GM23338 (cell line): ENCODE data around the gene SLC44A1. TPM values are rescaled to one million over a fixed set of nuclear protein-coding genes. Genes with fewer than 3 reads are reported as not detected.

Experiments
- ATAC-seq: fragments of 200-7000 bp; cut with Tn5 transposase; 3 replicates; pipeline ENCODE4 v1.9.1; 2020
- DNase-seq: peaks from one replicate; pipeline ENCODE4 v3.0.0-alpha.2; 2015; ENCODE audit warnings: low spot score
- H2AFZ ChIP-seq: fragments of 200-600 bp; sonication (generic); 2 replicates; pipeline ENCODE4 v1.8.0; 2016; ENCODE audit warnings: antibody characterized with exemption, mild to moderate bottlenecking, moderate library complexity
- H3F3A ChIP-seq: fragments of 200-600 bp; sonication (generic); replicated peaks from 2 replicates; pipeline ENCODE4 v1.8.0; 2017; ENCODE audit warnings: antibody characterized with exemption, mixed run types, low read depth
- H3K27ac ChIP-seq: fragments of 200-600 bp; sonication (generic); 2 replicates; pipeline ENCODE4 v1.6.1; 2016; ENCODE audit warnings: low read depth
- H3K27me3 ChIP-seq: fragments of 200-600 bp; sonication (generic); 2 replicates; pipeline ENCODE4 v1.8.0; 2016; ENCODE audit warnings: mild to moderate bottlenecking, mixed run types, moderate library complexity; ENCODE audit not compliant: insufficient read depth
- H3K36me3 ChIP-seq: fragments of 200-600 bp; sonication (generic); 2 replicates; pipeline ENCODE4 v1.8.0; 2016; ENCODE audit warnings: mild to moderate bottlenecking; ENCODE audit not compliant: insufficient read depth
- H3K4me1 ChIP-seq: fragments of 200-600 bp; sonication (generic); 2 replicates; pipeline ENCODE4 v1.8.0; 2016; ENCODE audit warnings: mild to moderate bottlenecking, moderate library complexity; ENCODE audit not compliant: insufficient read depth
- H3K4me2 ChIP-seq: fragments of 200-600 bp; sonication (generic); 2 replicates; pipeline ENCODE4 v1.7.1; 2017; ENCODE audit warnings: mixed run types
- H3K4me3 ChIP-seq: fragments of 200-600 bp; sonication (generic); 2 replicates; pipeline ENCODE4 v1.6.1; 2016; ENCODE audit warnings: mixed run types
- H3K79me2 ChIP-seq: fragments of 200-600 bp; sonication (generic); replicated peaks from 2 replicates; pipeline ENCODE4 v1.8.0; 2017; ENCODE audit warnings: mild to moderate bottlenecking; ENCODE audit not compliant: insufficient read depth
- H3K9me2 ChIP-seq: fragments of 200-600 bp; sonication (generic); 2 replicates; pipeline ENCODE4 v1.8.0; 2017; ENCODE audit not compliant: insufficient read depth
- H4K20me1 ChIP-seq: fragments of 200-600 bp; sonication (generic); replicated peaks from 2 replicates; pipeline ENCODE4 v1.8.0; 2017; ENCODE audit warnings: mild to moderate bottlenecking; ENCODE audit not compliant: insufficient read depth
- H3K27ac Mint-ChIP-seq: 2 replicates; pipeline ENCODE4 v1.8.0; 2020; ENCODE audit warnings: inconsistent platforms, mild to moderate bottlenecking, moderate library complexity, mixed read lengths
- H3K27me3 Mint-ChIP-seq: 3 replicates; pipeline ENCODE4 v1.8.0; 2022; ENCODE audit warnings: low read depth, mild to moderate bottlenecking, moderate library complexity, mixed read lengths, inconsistent platforms; ENCODE audit not compliant: insufficient read depth, poor library complexity
- H3K36me3 Mint-ChIP-seq: 3 replicates; pipeline ENCODE4 v1.8.0; 2021; ENCODE audit warnings: low read depth, mild to moderate bottlenecking, inconsistent platforms, moderate library complexity, mixed read lengths
- H3K4me1 Mint-ChIP-seq: 3 replicates; pipeline ENCODE4 v1.8.0; 2020; ENCODE audit warnings: mild to moderate bottlenecking, inconsistent platforms, mixed read lengths
- H3K4me3 Mint-ChIP-seq: 3 replicates; pipeline ENCODE4 v1.8.0; 2021; ENCODE audit warnings: moderate library complexity, mild to moderate bottlenecking, inconsistent platforms, mixed read lengths
- H3K9me3 Mint-ChIP-seq: 3 replicates; pipeline ENCODE4 v1.8.0; 2020; ENCODE audit warnings: moderate library complexity, mild to moderate bottlenecking, inconsistent platforms, mixed read lengths
- CREB1 ChIP-seq: fragments of 250-450 bp; sonication (Bioruptor Pico); IDR thresholded peaks from 2 replicates; pipeline ENCODE4 v1.5.0; 2020; ENCODE audit warnings: low read depth, mild to moderate bottlenecking, moderate library complexity
- EZH2 ChIP-seq: fragments of 200-600 bp; sonication (generic); IDR thresholded peaks from one replicate; pipeline ENCODE4 v1.8.0; 2017; ENCODE audit warnings: antibody characterized with exemption, mild to moderate bottlenecking, low read depth; ENCODE audit not compliant: unreplicated experiment
- JUNB ChIP-seq: IDR thresholded peaks from one replicate; pipeline ENCODE4 v1.6.1; 2016; ENCODE audit warnings: antibody characterized with exemption; ENCODE audit not compliant: unreplicated experiment
- NANOG ChIP-seq: IDR thresholded peaks from 2 replicates; pipeline ENCODE4 v1.6.1; 2016; ENCODE audit warnings: antibody characterized with exemption, borderline replicate concordance
- POLR2AphosphoS5 ChIP-seq: IDR thresholded peaks from 2 replicates; pipeline ENCODE4 v1.6.1; 2016; ENCODE audit warnings: antibody characterized with exemption, low read depth
- STAT1 ChIP-seq: IDR thresholded peaks from one replicate; pipeline ENCODE4 v1.6.1; 2016; ENCODE audit warnings: antibody characterized with exemption; ENCODE audit not compliant: unreplicated experiment
- ZNF114 ChIP-seq: fragments of 250-450 bp; sonication (Bioruptor Pico); IDR thresholded peaks from 2 replicates; pipeline ENCODE4 v1.5.0; 2020; ENCODE audit warnings: mild to moderate bottlenecking, moderate library complexity
- ZNF331 ChIP-seq: fragments of 250-450 bp; sonication (Bioruptor Pico); IDR thresholded peaks from 2 replicates; pipeline ENCODE4 v1.5.0; 2020; ENCODE audit warnings: low read depth, mild to moderate bottlenecking, moderate library complexity
- polyA plus RNA-seq: library from polyadenylated mRNA; unstranded; fragments of >200 nt; fragmentation: Nextera tagmentation; extraction: Ambion mirVana; gene quantifications from 2 replicates; pipeline ENCODE4 v1.2.1, GENCODE V29; 2016
- total RNA-seq: library from RNA; depleted of rRNA; stranded (reverse); fragments of >200 nt; shearing (Covaris generic); gene quantifications from 2 replicates; pipeline ENCODE4 v1.2.3, GENCODE V29; 2014
- TF ChIP-seq, protein P1 (sequence below), 2 experiments: fragments of 200-600 bp in 1 of 2; sonication (generic) in 1 of 2; conservative IDR thresholded peaks; 2 replicates each; pipeline versions ENCODE4 v1.5.1 to v1.6.1; 2016 to 2017; ENCODE audit warnings: antibody characterized with exemption in 2 of 2, low read depth in 2 of 2, mild to moderate bottlenecking in 2 of 2, moderate library complexity in 1 of 2
- TF ChIP-seq, protein P2 (sequence below): IDR thresholded peaks from 2 replicates; pipeline ENCODE4 v1.6.1; 2016; ENCODE audit warnings: antibody characterized with exemption
- TF ChIP-seq, protein P3 (sequence below): IDR thresholded peaks from one replicate; pipeline ENCODE4 v1.6.1; 2018; ENCODE audit warnings: antibody characterized with exemption; ENCODE audit not compliant: unreplicated experiment

The SLC44A1 gene
- total and polyA plus RNA-seq, 2 experiments from 2014 or later, result 14.9 to 75.0 TPM

DNA sequence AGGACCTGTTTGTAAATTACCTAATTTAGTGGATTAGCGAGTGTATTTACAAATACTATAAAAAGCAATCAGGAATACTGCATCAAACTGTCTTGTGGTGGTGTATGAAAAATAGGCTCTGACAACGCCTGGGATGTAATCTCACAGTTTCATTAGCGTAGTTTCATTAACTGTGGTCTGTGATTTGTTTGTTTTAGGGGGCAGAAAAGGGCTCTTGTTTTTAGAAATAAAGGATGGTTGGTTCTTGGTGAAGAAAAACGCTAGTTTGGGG is 1.4 kb downstream of the SLC44A1 start (continued):
- TF ChIP-seq, protein P1, sequence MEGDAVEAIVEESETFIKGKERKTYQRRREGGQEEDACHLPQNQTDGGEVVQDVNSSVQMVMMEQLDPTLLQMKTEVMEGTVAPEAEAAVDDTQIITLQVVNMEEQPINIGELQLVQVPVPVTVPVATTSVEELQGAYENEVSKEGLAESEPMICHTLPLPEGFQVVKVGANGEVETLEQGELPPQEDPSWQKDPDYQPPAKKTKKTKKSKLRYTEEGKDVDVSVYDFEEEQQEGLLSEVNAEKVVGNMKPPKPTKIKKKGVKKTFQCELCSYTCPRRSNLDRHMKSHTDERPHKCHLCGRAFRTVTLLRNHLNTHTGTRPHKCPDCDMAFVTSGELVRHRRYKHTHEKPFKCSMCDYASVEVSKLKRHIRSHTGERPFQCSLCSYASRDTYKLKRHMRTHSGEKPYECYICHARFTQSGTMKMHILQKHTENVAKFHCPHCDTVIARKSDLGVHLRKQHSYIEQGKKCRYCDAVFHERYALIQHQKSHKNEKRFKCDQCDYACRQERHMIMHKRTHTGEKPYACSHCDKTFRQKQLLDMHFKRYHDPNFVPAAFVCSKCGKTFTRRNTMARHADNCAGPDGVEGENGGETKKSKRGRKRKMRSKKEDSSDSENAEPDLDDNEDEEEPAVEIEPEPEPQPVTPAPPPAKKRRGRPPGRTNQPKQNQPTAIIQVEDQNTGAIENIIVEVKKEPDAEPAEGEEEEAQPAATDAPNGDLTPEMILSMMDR (conservative IDR thresholded peaks at IDR 0.05; ENCODE audit: low read depth in 2 of 2), result no peak
- TF ChIP-seq, protein P2, sequence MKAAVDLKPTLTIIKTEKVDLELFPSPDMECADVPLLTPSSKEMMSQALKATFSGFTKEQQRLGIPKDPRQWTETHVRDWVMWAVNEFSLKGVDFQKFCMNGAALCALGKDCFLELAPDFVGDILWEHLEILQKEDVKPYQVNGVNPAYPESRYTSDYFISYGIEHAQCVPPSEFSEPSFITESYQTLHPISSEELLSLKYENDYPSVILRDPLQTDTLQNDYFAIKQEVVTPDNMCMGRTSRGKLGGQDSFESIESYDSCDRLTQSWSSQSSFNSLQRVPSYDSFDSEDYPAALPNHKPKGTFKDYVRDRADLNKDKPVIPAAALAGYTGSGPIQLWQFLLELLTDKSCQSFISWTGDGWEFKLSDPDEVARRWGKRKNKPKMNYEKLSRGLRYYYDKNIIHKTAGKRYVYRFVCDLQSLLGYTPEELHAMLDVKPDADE, result no peak
- TF ChIP-seq EZH2 (no peak), NANOG (no peak), JUNB (no peak)

DNA sequence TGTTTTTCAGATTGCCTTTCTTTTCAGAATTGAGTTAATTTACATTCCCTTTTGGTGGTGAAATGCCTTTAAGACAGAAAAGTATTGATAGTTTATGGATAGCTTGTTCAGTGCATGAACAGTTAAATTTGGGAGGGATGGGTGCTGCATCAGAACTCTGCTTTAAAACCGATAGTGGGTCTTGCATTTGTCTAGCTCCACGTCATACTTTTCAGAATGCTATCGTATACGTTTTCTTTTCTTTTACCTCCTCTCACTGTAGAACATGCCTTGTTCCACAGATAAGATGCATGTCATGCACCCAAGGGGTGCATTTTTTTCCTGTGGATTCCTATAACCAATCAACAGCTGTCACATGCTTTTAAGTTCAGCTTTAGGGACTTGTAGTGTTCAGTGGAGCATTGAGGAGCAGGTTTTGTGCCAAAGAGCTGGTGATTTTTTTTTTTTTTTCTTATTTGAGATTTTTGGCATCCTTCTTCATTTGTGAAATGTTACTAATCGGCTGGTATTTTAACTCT is 2.3 kb downstream of the SLC44A1 start:
- no peak overlapping the region for H3K27ac Mint-ChIP-seq
- peak overlapping the region; percentile 84 for H3K4me3 ChIP-seq
- H3K79me2 ChIP-seq, result peaks cover 63% of the 10 kb centered on the region
- H3K9me2 ChIP-seq, result no peaks in the 10 kb centered on the region
- H3K4me2 ChIP-seq, result peak overlapping the region; percentile 91
- H3F3A ChIP-seq, result no peaks in the 10 kb centered on the region; the same call in 1 of the 2 replicates
- DNase-seq (no peak), ATAC-seq (no peak)
- no peak overlapping the region for H2AFZ ChIP-seq
- H4K20me1 ChIP-seq, result no peaks in the 10 kb centered on the region
- H3K4me3 Mint-ChIP-seq, result peak overlapping the region; percentile 96
- peaks cover 72% of the 10 kb centered on the region for H3K4me1 Mint-ChIP-seq
- no peak overlapping the region for H3K27ac ChIP-seq
- H3K4me1 ChIP-seq, result peaks cover 70% of the 10 kb centered on the region
- no peaks in the 10 kb centered on the region for H3K9me3 Mint-ChIP-seq
- no peaks in the 10 kb centered on the region for H3K36me3 Mint-ChIP-seq
- H3K27me3 Mint-ChIP-seq, result no peaks in the 10 kb centered on the region
- no peaks in the 10 kb centered on the region for H3K36me3 ChIP-seq
- H3K27me3 ChIP-seq, result no peaks in the 10 kb centered on the region
- TF ChIP-seq EZH2 (no peak), JUNB (no peak), NANOG (no peak), ZNF114 (CRISPR knock-in tag) (no peak), STAT1 (no peak), POLR2AphosphoS5 (no peak), CREB1 (CRISPR knock-in tag) (no peak), ZNF331 (CRISPR knock-in tag) (no peak)
- TF ChIP-seq, protein P1 (conservative IDR thresholded peaks at IDR 0.05; ENCODE audit: low read depth in 2 of 2), result no peak
- TF ChIP-seq, protein P2, result no peak
- TF ChIP-seq, protein P3, sequence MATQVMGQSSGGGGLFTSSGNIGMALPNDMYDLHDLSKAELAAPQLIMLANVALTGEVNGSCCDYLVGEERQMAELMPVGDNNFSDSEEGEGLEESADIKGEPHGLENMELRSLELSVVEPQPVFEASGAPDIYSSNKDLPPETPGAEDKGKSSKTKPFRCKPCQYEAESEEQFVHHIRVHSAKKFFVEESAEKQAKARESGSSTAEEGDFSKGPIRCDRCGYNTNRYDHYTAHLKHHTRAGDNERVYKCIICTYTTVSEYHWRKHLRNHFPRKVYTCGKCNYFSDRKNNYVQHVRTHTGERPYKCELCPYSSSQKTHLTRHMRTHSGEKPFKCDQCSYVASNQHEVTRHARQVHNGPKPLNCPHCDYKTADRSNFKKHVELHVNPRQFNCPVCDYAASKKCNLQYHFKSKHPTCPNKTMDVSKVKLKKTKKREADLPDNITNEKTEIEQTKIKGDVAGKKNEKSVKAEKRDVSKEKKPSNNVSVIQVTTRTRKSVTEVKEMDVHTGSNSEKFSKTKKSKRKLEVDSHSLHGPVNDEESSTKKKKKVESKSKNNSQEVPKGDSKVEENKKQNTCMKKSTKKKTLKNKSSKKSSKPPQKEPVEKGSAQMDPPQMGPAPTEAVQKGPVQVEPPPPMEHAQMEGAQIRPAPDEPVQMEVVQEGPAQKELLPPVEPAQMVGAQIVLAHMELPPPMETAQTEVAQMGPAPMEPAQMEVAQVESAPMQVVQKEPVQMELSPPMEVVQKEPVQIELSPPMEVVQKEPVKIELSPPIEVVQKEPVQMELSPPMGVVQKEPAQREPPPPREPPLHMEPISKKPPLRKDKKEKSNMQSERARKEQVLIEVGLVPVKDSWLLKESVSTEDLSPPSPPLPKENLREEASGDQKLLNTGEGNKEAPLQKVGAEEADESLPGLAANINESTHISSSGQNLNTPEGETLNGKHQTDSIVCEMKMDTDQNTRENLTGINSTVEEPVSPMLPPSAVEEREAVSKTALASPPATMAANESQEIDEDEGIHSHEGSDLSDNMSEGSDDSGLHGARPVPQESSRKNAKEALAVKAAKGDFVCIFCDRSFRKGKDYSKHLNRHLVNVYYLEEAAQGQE, result no peak
